ENCODE results near the gene LPP.

Gene LPP

GRCh38 chr3:188248036-188248561 is 94.1 kb downstream of the LPP start:
- no peak for TF ChIP-seq SIN3A (IDR thresholded peaks at IDR 0.05; ENCODE audit: borderline replicate concordance, insufficient read depth, low read length)
- no peak for TF ChIP-seq POLR2AphosphoS5 (IDR thresholded peaks at IDR 0.05; ENCODE audit: low read depth, low read length)
- no peak for TF ChIP-seq TAF1 (IDR thresholded peaks at IDR 0.05; ENCODE audit: borderline replicate concordance, insufficient read depth, low read length)
- no peak for TF ChIP-seq FOXP2 (optimal IDR thresholded peaks at IDR 0.05; ENCODE audit: borderline replicate concordance, extremely low read depth, extremely low read length, insufficient read depth)
- TF ChIP-seq, protein P1, sequence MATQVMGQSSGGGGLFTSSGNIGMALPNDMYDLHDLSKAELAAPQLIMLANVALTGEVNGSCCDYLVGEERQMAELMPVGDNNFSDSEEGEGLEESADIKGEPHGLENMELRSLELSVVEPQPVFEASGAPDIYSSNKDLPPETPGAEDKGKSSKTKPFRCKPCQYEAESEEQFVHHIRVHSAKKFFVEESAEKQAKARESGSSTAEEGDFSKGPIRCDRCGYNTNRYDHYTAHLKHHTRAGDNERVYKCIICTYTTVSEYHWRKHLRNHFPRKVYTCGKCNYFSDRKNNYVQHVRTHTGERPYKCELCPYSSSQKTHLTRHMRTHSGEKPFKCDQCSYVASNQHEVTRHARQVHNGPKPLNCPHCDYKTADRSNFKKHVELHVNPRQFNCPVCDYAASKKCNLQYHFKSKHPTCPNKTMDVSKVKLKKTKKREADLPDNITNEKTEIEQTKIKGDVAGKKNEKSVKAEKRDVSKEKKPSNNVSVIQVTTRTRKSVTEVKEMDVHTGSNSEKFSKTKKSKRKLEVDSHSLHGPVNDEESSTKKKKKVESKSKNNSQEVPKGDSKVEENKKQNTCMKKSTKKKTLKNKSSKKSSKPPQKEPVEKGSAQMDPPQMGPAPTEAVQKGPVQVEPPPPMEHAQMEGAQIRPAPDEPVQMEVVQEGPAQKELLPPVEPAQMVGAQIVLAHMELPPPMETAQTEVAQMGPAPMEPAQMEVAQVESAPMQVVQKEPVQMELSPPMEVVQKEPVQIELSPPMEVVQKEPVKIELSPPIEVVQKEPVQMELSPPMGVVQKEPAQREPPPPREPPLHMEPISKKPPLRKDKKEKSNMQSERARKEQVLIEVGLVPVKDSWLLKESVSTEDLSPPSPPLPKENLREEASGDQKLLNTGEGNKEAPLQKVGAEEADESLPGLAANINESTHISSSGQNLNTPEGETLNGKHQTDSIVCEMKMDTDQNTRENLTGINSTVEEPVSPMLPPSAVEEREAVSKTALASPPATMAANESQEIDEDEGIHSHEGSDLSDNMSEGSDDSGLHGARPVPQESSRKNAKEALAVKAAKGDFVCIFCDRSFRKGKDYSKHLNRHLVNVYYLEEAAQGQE (IDR thresholded peaks at IDR 0.05; ENCODE audit: insufficient read depth in 1 of 2, low read depth in 2 of 2, low read length in 2 of 2), result no peak

- TF ChIP-seq SIN3A (IDR thresholded peaks at IDR 0.05; ENCODE audit: borderline replicate concordance, insufficient read depth, low read length) (no peak), POLR2AphosphoS5 (IDR thresholded peaks at IDR 0.05; ENCODE audit: low read depth, low read length) (no peak), FOXP2 (optimal IDR thresholded peaks at IDR 0.05; ENCODE audit: borderline replicate concordance, extremely low read depth, extremely low read length, insufficient read depth) (no peak), TAF1 (IDR thresholded peaks at IDR 0.05; ENCODE audit: borderline replicate concordance, insufficient read depth, low read length) (no peak)
- TF ChIP-seq, protein P1 (IDR thresholded peaks at IDR 0.05; ENCODE audit: insufficient read depth in 1 of 2, low read depth in 2 of 2, low read length in 2 of 2), result no peak
Measured at GRCh38 chr3:188253123-188253793, 99.3 kb downstream of the LPP start.

GRCh38 chr3:188253800-188254452 is 100.0 kb downstream of the LPP start:
- TF ChIP-seq, protein P1 (IDR thresholded peaks at IDR 0.05; ENCODE audit: insufficient read depth in 1 of 2, low read depth in 2 of 2, low read length in 2 of 2), result no peak

DNA sequence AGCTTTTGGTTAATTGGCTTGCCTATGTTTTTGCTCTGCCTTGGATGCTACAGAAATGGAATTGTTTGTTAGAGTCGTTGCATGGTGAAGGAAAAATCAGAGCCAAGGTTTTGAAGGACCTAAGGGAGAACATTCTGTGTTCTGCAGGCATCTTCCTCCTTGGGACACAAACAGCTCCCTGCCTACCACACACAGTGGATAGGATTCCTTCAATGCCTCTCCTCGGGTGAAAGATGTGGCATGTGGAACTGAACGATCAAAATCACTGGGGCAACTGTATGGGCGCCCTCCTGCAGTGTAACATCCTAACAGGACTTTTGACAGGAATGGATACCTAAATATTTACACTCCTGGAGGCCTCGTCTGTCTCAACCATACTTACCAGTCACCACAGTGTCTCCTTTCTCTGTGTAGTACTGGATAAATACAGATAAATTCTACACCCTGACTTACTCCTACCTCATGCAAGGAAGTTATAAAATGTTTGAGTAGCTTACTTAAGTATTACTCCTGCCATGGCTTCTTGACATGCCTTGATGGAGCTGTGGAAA is 100.6 kb downstream of the LPP start:
- no peak for TF ChIP-seq SIN3A (IDR thresholded peaks at IDR 0.05; ENCODE audit: borderline replicate concordance, insufficient read depth, low read length)
- no peak for TF ChIP-seq POLR2AphosphoS5 (IDR thresholded peaks at IDR 0.05; ENCODE audit: low read depth, low read length)
- TF ChIP-seq FOXP2 (optimal IDR thresholded peaks at IDR 0.05; ENCODE audit: borderline replicate concordance, extremely low read depth, extremely low read length, insufficient read depth), result no peak
- TF ChIP-seq, protein P1 (IDR thresholded peaks at IDR 0.05; ENCODE audit: insufficient read depth in 1 of 2, low read depth in 2 of 2, low read length in 2 of 2), result no peak
- TF ChIP-seq TAF1 (IDR thresholded peaks at IDR 0.05; ENCODE audit: borderline replicate concordance, insufficient read depth, low read length), result no peak
